Testis (tissue), 3 donors: Measurements from ENCODE around the gene CFLAR. TPM values are rescaled to one million over a fixed set of nuclear protein-coding genes. Genes with fewer than 3 reads are reported as not detected.

Experiments
- DNase-seq: peaks from one replicate; pipeline ENCODE4 v3.0.0-alpha.2; 2019
- H3K27ac ChIP-seq, 2 donors: fragments of 200-600 bp; sonication (generic); one replicate each; pipeline ENCODE4 v1.5.1; 2019
- H3K27me3 ChIP-seq: fragments of 200-600 bp; sonication (generic); one replicate; pipeline ENCODE4 v1.5.1; 2019
- H3K36me3 ChIP-seq: fragments of 200-600 bp; sonication (generic); one replicate; pipeline ENCODE4 v1.5.1; 2017; ENCODE audit warnings: low read depth; ENCODE audit errors: missing control alignments
- H3K4me1 ChIP-seq: fragments of 200-600 bp; sonication (generic); one replicate; pipeline ENCODE4 v1.5.1; 2019
- H3K4me3 ChIP-seq, 2 donors: fragments of 200-600 bp; sonication (generic); one replicate each; pipeline ENCODE4 v1.5.1; 2017 to 2019
- H3K9me3 ChIP-seq: fragments of 200-600 bp; sonication (generic); one replicate; pipeline ENCODE4 v1.5.1; 2017
- POLR2A ChIP-seq: fragments of 450-650 bp; IDR thresholded peaks from one replicate; pipeline ENCODE4 v1.6.1; 2017; ENCODE audit warnings: antibody characterized with exemption, mild to moderate bottlenecking, moderate library complexity
- WGBS, 2 donors: methylation state at CpG; one replicate each; pipeline ENCODE4 v1.1.5; 2018; 5-methylcytosine and 5-hydroxymethylcytosine counted together
- intact Hi-C: fragments of 100-400 bp; cut with DNase I; formaldehyde crosslinking; loops from one replicate; pipeline ENCODE4 v1.15.1; 2023; ENCODE audit warnings: low total_unique reads
- polyA plus RNA-seq: library from polyadenylated mRNA; stranded (reverse); fragments of 350-450 nt; fragmentation: Illumina TruSeq; extraction: RNeasy Lipid Tissue Mini Kit (QIAGEN cat#74804); gene quantifications from one replicate; pipeline ENCODE4 v1.2.3, GENCODE V29; 2014; ENCODE audit warnings: low read depth, low replicate concordance; ENCODE audit not compliant: insufficient read depth
- total RNA-seq, 2 donors: library from RNA; depleted of rRNA; stranded (reverse); fragments of >200 nt; gene quantifications; one replicate each; pipeline ENCODE4 v1.2.3, GENCODE V29; 2016
- TF ChIP-seq, protein P1 (sequence below), 3 experiments: fragments of 450-650 bp in 2 of 3; fragments of 200-600 bp in 1 of 3; sonication (generic) in 1 of 3; IDR thresholded peaks; one replicate each; pipeline ENCODE4 v1.5.1; 2016 to 2019; ENCODE audit warnings: antibody characterized with exemption in 3 of 3, mild to moderate bottlenecking in 2 of 3, moderate library complexity in 1 of 3

Gene CFLAR
- total and polyA plus RNA-seq, 3 donors from 2014 or later: 51.1 to 137 (median 117) TPM

DNA sequence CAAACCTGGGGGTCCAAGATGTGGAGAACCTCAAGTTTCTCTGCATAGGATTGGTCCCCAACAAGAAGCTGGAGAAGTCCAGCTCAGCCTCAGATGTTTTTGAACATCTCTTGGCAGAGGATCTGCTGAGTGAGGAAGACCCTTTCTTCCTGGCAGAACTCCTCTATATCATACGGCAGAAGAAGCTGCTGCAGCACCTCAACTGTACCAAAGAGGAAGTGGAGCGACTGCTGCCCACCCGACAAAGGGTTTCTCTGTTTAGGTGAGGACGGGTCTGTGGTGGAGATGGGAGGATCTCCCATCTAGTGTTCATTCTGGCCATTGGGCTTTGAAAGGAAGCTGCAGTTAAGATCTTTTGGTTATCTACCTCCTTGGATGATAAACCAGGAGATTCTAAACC lies 69.9 kb downstream of the CFLAR start:
- Histone ChIP-seq H3K27ac (no peak overlapping the region), H3K4me1 (no peaks in the 10 kb centered on the region), H3K4me3 (no peak overlapping the region), H3K36me3 (no peaks in the 10 kb centered on the region), H3K9me3 (no peaks in the 10 kb centered on the region), H3K27me3 (no peaks in the 10 kb centered on the region)
- DNase-seq: no peak
- 65 to 79% methylated on average over 4 of the region's 4 CpGs for WGBS, 2 donors
- intact Hi-C loops: no loop called here
- TF ChIP-seq, protein P1, sequence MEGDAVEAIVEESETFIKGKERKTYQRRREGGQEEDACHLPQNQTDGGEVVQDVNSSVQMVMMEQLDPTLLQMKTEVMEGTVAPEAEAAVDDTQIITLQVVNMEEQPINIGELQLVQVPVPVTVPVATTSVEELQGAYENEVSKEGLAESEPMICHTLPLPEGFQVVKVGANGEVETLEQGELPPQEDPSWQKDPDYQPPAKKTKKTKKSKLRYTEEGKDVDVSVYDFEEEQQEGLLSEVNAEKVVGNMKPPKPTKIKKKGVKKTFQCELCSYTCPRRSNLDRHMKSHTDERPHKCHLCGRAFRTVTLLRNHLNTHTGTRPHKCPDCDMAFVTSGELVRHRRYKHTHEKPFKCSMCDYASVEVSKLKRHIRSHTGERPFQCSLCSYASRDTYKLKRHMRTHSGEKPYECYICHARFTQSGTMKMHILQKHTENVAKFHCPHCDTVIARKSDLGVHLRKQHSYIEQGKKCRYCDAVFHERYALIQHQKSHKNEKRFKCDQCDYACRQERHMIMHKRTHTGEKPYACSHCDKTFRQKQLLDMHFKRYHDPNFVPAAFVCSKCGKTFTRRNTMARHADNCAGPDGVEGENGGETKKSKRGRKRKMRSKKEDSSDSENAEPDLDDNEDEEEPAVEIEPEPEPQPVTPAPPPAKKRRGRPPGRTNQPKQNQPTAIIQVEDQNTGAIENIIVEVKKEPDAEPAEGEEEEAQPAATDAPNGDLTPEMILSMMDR (IDR thresholded peaks at IDR 0.05): no peak
- TF ChIP-seq POLR2A: no peak

DNA sequence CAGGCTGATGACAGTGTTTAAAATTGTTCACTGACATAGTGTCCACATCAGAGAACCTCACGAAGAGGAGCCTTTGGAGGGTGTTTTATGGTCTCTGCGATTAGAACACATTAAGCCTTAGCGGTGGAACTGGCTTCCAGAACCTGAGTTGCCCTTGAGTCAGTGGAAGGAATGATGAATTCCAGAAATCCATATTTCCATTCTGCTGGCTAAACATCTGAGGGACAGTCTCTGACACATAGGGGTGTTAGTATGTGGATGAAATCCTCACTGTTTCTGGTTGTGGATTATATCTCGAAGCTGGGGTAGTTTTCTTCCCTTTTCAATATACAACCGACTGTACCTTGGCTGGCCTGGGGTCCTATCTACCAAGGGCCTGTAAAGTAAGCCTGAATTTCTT lies 71.0 kb downstream of the CFLAR start:
- Histone ChIP-seq H3K4me1 (no peaks in the 10 kb centered on the region), H3K9me3 (no peaks in the 10 kb centered on the region), H3K36me3 (no peaks in the 10 kb centered on the region), H3K27ac (no peak overlapping the region), H3K27me3 (no peaks in the 10 kb centered on the region), H3K4me3 (no peak overlapping the region)
- TF ChIP-seq, protein P1 (IDR thresholded peaks at IDR 0.05): no peak
- no peak for TF ChIP-seq POLR2A
- intact Hi-C loops: no loop called here
- 88 to 95% methylated on average over 5 of the region's 5 CpGs for WGBS, 2 donors
- no peak for DNase-seq

DNA sequence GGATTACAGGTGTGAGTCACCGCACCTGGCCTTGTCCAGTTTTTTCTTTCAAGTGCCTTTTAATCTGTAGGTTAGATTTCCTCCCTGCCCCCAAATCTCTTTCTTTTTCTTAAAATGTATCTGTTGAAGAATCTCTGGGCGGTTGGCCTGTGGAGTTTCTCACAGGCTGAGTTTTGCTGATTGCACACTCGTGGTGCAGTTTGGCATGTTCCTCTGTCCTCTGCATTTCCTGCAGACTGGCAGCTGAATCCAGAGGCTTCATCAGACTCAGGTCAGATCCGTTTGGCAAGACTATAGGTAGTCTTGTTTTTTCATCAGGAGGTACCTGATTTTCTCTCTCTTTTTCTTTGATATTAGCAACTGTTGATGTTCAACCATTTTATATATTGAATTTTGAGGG lies 72.5 kb downstream of the CFLAR start:
- H3K27ac ChIP-seq: no peak overlapping the region
- no peaks in the 10 kb centered on the region for H3K4me1 ChIP-seq
- TF ChIP-seq POLR2A: no peak
- TF ChIP-seq, protein P1 (IDR thresholded peaks at IDR 0.05): no peak
- H3K9me3 ChIP-seq: no peaks in the 10 kb centered on the region
- 91 to 93% methylated on average over 4 of the region's 4 CpGs for WGBS, 2 donors
- intact Hi-C loops: no loop called here
- DNase-seq: no peak
- H3K36me3 ChIP-seq: no peaks in the 10 kb centered on the region
- H3K4me3 ChIP-seq: no peak overlapping the region
- H3K27me3 ChIP-seq: no peaks in the 10 kb centered on the region

- no peaks in the 10 kb centered on the region for H3K36me3 ChIP-seq
- H3K4me1 ChIP-seq: no peaks in the 10 kb centered on the region
- WGBS, 2 donors: 58 to 64% methylated on average over 4 of the region's 4 CpGs
- no peak overlapping the region for H3K4me3 ChIP-seq
- TF ChIP-seq, protein P1 (IDR thresholded peaks at IDR 0.05): no peak
- no peak for TF ChIP-seq POLR2A
- H3K27ac ChIP-seq: no peak overlapping the region
- H3K9me3 ChIP-seq: no peaks in the 10 kb centered on the region
- intact Hi-C loops: no loop called here
- H3K27me3 ChIP-seq: no peaks in the 10 kb centered on the region
- no peak for DNase-seq
These were observed 75.3 kb downstream of the CFLAR start for GRCh38 chr2:201191132-201191875.

GRCh38 chr2:201194097-201194496 lies 78.1 kb downstream of the CFLAR start:
- WGBS, 2 donors: 82 to 86% methylated on average over 3 of the region's 3 CpGs
- no peaks in the 10 kb centered on the region for H3K9me3 ChIP-seq
- H3K4me1 ChIP-seq: no peaks in the 10 kb centered on the region
- H3K27ac ChIP-seq: no peak overlapping the region
- no peak overlapping the region for H3K4me3 ChIP-seq
- H3K27me3 ChIP-seq: no peaks in the 10 kb centered on the region
- DNase-seq: no peak
- intact Hi-C loops: no loop called here
- TF ChIP-seq POLR2A: no peak
- no peaks in the 10 kb centered on the region for H3K36me3 ChIP-seq
